ENCODE measurements around the gene ITGB6.

DNA sequence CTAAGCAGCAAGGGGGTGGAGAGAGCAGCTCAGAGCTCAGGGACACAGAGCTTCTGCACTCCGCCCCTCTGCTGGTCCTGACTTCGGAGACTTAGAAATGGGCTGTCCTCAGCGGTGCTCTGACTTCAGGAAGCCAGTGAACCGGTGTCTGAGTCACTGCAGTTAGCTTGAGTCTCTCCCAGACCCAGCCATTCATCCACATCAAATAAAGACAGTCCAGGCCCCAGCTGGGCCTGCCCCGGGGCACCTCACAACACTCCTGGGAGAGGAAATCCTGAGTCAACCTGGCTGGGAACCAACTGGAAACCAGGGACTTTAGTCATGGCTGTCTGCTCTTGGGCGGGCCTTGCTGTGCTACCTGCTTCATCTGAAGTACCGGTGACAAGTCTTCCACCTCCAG, 5.4 kb upstream of the ITGB6 start:
- TF ChIP-seq SMC3 (IDR thresholded peaks at IDR 0.05) = peak; percentile 45; the same call in 2 of the 3 replicates
- TF ChIP-seq, protein P1, sequence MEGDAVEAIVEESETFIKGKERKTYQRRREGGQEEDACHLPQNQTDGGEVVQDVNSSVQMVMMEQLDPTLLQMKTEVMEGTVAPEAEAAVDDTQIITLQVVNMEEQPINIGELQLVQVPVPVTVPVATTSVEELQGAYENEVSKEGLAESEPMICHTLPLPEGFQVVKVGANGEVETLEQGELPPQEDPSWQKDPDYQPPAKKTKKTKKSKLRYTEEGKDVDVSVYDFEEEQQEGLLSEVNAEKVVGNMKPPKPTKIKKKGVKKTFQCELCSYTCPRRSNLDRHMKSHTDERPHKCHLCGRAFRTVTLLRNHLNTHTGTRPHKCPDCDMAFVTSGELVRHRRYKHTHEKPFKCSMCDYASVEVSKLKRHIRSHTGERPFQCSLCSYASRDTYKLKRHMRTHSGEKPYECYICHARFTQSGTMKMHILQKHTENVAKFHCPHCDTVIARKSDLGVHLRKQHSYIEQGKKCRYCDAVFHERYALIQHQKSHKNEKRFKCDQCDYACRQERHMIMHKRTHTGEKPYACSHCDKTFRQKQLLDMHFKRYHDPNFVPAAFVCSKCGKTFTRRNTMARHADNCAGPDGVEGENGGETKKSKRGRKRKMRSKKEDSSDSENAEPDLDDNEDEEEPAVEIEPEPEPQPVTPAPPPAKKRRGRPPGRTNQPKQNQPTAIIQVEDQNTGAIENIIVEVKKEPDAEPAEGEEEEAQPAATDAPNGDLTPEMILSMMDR (IDR thresholded peaks at IDR 0.05) = no peak
- no peak for TF ChIP-seq USF2 (IDR thresholded peaks at IDR 0.05)
- TF ChIP-seq CHD2 (IDR thresholded peaks at IDR 0.05; ENCODE audit: low read length, partially characterized antibody) = no peak
- TF ChIP-seq EP300 (IDR thresholded peaks at IDR 0.05) = peak; percentile 34 to 70; a peak in 2 of 5 replicates
- no peak for TF ChIP-seq HOXB13 (CRISPR knock-in tag; IDR thresholded peaks at IDR 0.05; ENCODE audit: low read depth)
- peak; percentile 83 for TF ChIP-seq FOSL2 (IDR thresholded peaks at IDR 0.05)
- TF ChIP-seq FOSL2 (CRISPR knock-in tag; IDR thresholded peaks at IDR 0.05) = peak; percentile 94
- TF ChIP-seq BHLHE40 (IDR thresholded peaks at IDR 0.05; ENCODE audit: low read depth, low read length) = no peak
- TF ChIP-seq POLR2A (IDR thresholded peaks at IDR 0.05; ENCODE audit: low read length) = no peak
- no peak for TF ChIP-seq KDM5A (IDR thresholded peaks at IDR 0.05)
- TF ChIP-seq HOXA7 (CRISPR knock-in tag; IDR thresholded peaks at IDR 0.05) = no peak
- no peak for TF ChIP-seq HMGXB4 (CRISPR knock-in tag; IDR thresholded peaks at IDR 0.05; ENCODE audit: borderline replicate concordance)
- no peak for TF ChIP-seq RFX5 (IDR thresholded peaks at IDR 0.05)
- TF ChIP-seq MAX (IDR thresholded peaks at IDR 0.05) = peak; percentile 82

Measured in A549 (cell line).